WTC11 (cell line): ENCODE measurements around the gene SPDL1. TPM values are rescaled to one million over a fixed set of nuclear protein-coding genes. Genes with fewer than 3 reads are reported as not detected.

Experiments used
- ATAC-seq: fragments of 200-7000 bp; cut with Tn5 transposase; 2 replicates; pipeline ENCODE4 v1.10.0; 2021; ENCODE audit warnings: mild to moderate bottlenecking, moderate library complexity
- CTCF ChIA-PET: fragments of 300-600 bp; sonication (Branson Sonifier 250); formaldehyde crosslinking; loops from one replicate; lab custom pipeline; 2021; ENCODE audit warnings: antibody characterized with exemption; lab: Charles Lee
- POLR2A ChIA-PET: fragments of 350-600 bp; sonication (Branson Sonifier 250); formaldehyde crosslinking; loops from one replicate; lab custom pipeline; 2021; ENCODE audit warnings: antibody characterized with exemption; lab: Charles Lee
- DNase-seq: peaks from one replicate; pipeline ENCODE4 v3.0.0; 2021; ENCODE audit warnings: low spot score
- H3K27ac Mint-ChIP-seq: 2 replicates; pipeline ENCODE4 v1.8.0; 2021; ENCODE audit warnings: mixed read lengths
- H3K27me3 Mint-ChIP-seq: 2 replicates; pipeline ENCODE4 v1.8.0; 2021; ENCODE audit warnings: low read depth, mild to moderate bottlenecking, moderate library complexity, mixed read lengths
- H3K36me3 Mint-ChIP-seq: 2 replicates; pipeline ENCODE4 v1.8.0; 2021; ENCODE audit warnings: mixed read lengths
- H3K4me1 Mint-ChIP-seq: 2 replicates; pipeline ENCODE4 v1.8.0; 2022; ENCODE audit warnings: mixed read lengths
- H3K4me3 Mint-ChIP-seq: 2 replicates; pipeline ENCODE4 v1.8.0; 2021; ENCODE audit warnings: mild to moderate bottlenecking, moderate library complexity, mixed read lengths
- H3K9me3 Mint-ChIP-seq: 2 replicates; pipeline ENCODE4 v1.8.0; 2021; ENCODE audit warnings: mixed read lengths
- CBFB ChIP-seq: sonication (generic); formaldehyde crosslinking; IDR thresholded peaks from 2 replicates; pipeline ENCODE4 v1.8.1; 2022; ENCODE audit warnings: mild to moderate bottlenecking, low read depth, missing genetic modification reagents
- ELF4 ChIP-seq: sonication (generic); formaldehyde crosslinking; IDR thresholded peaks from 2 replicates; pipeline ENCODE4 v1.8.1; 2022; ENCODE audit warnings: low read depth, mild to moderate bottlenecking, moderate library complexity, missing genetic modification reagents
- GRHL2 ChIP-seq: fragments of 250-450 bp; sonication (Bioruptor Pico); IDR thresholded peaks from 2 replicates; pipeline ENCODE4 v1.8.0; 2022; ENCODE audit warnings: mild to moderate bottlenecking, moderate library complexity; ENCODE audit not compliant: insufficient replicate concordance, severe bottlenecking
- NR1H2 ChIP-seq: sonication (generic); formaldehyde crosslinking; IDR thresholded peaks from 2 replicates; pipeline ENCODE4 v1.9.0; 2021; ENCODE audit warnings: mild to moderate bottlenecking, moderate library complexity, missing genetic modification reagents
- NR3C1 ChIP-seq: sonication (generic); formaldehyde crosslinking; conservative IDR thresholded peaks from 2 replicates; pipeline ENCODE4 v1.8.1; 2023; ENCODE audit warnings: low read depth, mild to moderate bottlenecking, missing genetic modification reagents
- RORB ChIP-seq: fragments of 250-450 bp; sonication (Bioruptor Pico); IDR thresholded peaks from 2 replicates; pipeline ENCODE4 v1.9.0; 2021; ENCODE audit warnings: mild to moderate bottlenecking
- SP1 ChIP-seq: sonication (generic); formaldehyde crosslinking; conservative IDR thresholded peaks from 2 replicates; pipeline ENCODE4 v1.8.1; 2022; ENCODE audit warnings: missing genetic modification reagents
- ZNF396 ChIP-seq: fragments of 250-450 bp; sonication (Bioruptor Pico); IDR thresholded peaks from 2 replicates; pipeline ENCODE4 v1.8.0; 2021; ENCODE audit warnings: mild to moderate bottlenecking, moderate library complexity, borderline replicate concordance
- ZNF671 ChIP-seq: fragments of 250-450 bp; sonication (Bioruptor Pico); IDR thresholded peaks from 2 replicates; pipeline ENCODE4 v1.8.0; 2021; ENCODE audit warnings: mild to moderate bottlenecking
- total RNA-seq: library from RNA; stranded (reverse); gene quantifications from 3 replicates; pipeline ENCODE4 v1.2.3, GENCODE V29; 2021
- TF ChIP-seq, protein P1 (sequence below): sonication (generic); formaldehyde crosslinking; IDR thresholded peaks from 2 replicates; pipeline ENCODE4 v1.8.0; 2023; ENCODE audit warnings: missing genetic modification reagents
- TF ChIP-seq, protein P2 (sequence below): sonication (generic); formaldehyde crosslinking; IDR thresholded peaks from 2 replicates; pipeline ENCODE4 v1.8.1; 2023; ENCODE audit warnings: mild to moderate bottlenecking, missing genetic modification reagents
- TF ChIP-seq, protein P3 (sequence below): fragments of 250-450 bp; sonication (Bioruptor Pico); conservative IDR thresholded peaks from 2 replicates; pipeline ENCODE4 v1.9.0; 2021; ENCODE audit warnings: mild to moderate bottlenecking
- TF ChIP-seq, protein P4 (sequence below): sonication (generic); formaldehyde crosslinking; conservative IDR thresholded peaks from 2 replicates; pipeline ENCODE4 v1.8.1; 2023; ENCODE audit warnings: mild to moderate bottlenecking, low read depth, missing genetic modification reagents, moderate library complexity
- TF ChIP-seq, protein P5 (sequence below): fragments of 250-450 bp; sonication (Bioruptor Pico); IDR thresholded peaks from 2 replicates; pipeline ENCODE4 v1.9.0; 2021; ENCODE audit warnings: mild to moderate bottlenecking

Gene SPDL1
- total RNA-seq, 1 experiment from 2014 or later, result 35.1 TPM

DNA sequence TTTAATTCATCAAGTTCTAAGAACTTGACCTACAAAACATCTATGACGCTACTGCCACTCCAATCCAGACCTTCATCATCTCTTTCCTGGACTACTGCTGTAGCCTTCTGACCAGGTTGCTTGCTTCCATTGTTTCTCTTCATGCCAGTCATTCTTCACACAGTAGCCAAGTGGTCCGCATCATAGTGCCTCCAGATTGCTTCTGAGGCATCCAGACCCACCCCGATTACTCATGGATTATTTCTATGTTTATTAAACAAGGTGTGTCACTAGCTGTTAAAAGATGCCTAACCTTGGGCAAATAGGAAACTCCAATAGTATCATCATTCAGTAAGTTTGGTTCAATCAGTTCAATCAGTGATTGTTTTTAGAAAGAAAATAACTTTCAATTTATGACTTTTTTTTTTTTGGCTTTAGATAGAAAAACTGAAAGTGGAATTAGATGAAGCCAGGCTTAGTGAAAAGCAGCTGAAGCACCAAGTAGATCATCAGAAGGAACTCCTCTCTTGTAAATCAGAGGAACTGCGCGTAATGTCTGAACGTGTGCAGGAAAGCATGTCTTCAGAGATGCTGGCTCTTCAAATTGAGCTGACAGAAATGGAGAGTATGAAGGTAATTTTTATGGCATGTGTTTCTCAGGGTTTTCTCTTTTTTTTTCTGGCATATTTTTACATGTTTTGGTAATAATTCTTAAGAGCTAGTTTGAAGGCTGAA is 9.5 kb downstream of the SPDL1 start:
- H3K4me1 Mint-ChIP-seq, result no peaks in the 10 kb centered on the region
- ChIA-PET CTCF (no interaction called here), POLR2A (no interaction called here)
- no peaks in the 10 kb centered on the region for H3K27me3 Mint-ChIP-seq
- peaks cover 85% of the 10 kb centered on the region for H3K36me3 Mint-ChIP-seq
- ATAC-seq (no peak), DNase-seq (no peak)
- H3K4me3 Mint-ChIP-seq, result no peak overlapping the region
- TF ChIP-seq GRHL2, result no peak
- H3K9me3 Mint-ChIP-seq, result no peaks in the 10 kb centered on the region
- no peak overlapping the region for H3K27ac Mint-ChIP-seq

DNA sequence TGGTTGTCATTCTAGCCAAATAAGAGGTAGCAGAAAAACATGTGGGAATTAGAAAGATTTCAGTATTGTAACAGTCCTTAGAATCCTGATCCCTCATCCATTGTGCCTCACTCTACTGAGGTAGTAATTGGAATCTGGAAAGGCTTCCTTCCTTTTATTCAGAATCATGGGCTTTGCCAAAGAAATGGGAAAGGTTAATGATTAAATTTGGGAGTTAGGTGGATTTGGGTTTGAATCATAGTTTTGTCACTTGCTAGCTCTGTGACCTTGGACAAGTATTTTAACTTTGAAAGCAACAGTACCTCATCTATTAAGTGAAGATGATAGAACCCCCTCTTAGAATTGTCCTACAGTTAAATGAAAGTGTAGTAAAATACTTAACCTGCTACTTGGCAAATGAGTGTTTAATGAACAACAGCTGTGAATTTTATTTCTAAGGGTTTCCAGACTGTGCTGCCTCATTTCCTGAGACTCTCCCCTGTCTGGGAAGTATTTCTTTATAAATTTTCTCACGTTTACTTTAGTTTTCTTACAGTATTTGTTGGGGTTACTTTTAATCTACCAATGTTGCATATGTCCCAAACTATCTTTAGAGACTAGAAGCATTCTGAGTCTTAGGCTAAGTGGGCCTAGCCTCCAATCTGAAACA is 11.7 kb downstream of the SPDL1 start:
- Mint-ChIP-seq H3K9me3 (no peaks in the 10 kb centered on the region), H3K36me3 (peaks cover 85% of the 10 kb centered on the region), H3K27me3 (no peaks in the 10 kb centered on the region), H3K27ac (no peak overlapping the region), H3K4me1 (no peaks in the 10 kb centered on the region), H3K4me3 (no peak overlapping the region)
- DNase-seq (no peak), ATAC-seq (no peak)
- CTCF ChIA-PET, result interaction anchor here (1.6 kb wide), 1 partner anchor 385 kb away, joined by 4 read pairs; the partner anchor contains the start of gene INSYN2B
- TF ChIP-seq, protein P1, sequence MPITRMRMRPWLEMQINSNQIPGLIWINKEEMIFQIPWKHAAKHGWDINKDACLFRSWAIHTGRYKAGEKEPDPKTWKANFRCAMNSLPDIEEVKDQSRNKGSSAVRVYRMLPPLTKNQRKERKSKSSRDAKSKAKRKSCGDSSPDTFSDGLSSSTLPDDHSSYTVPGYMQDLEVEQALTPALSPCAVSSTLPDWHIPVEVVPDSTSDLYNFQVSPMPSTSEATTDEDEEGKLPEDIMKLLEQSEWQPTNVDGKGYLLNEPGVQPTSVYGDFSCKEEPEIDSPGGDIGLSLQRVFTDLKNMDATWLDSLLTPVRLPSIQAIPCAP (CRISPR knock-in tag), result no peak
- TF ChIP-seq RORB (CRISPR knock-in tag) (no peak), ZNF671 (CRISPR knock-in tag) (no peak), ELF4 (CRISPR knock-in tag) (no peak), NR3C1 (CRISPR knock-in tag) (no peak), CBFB (no peak), NR1H2 (no peak)
- TF ChIP-seq, protein P2, sequence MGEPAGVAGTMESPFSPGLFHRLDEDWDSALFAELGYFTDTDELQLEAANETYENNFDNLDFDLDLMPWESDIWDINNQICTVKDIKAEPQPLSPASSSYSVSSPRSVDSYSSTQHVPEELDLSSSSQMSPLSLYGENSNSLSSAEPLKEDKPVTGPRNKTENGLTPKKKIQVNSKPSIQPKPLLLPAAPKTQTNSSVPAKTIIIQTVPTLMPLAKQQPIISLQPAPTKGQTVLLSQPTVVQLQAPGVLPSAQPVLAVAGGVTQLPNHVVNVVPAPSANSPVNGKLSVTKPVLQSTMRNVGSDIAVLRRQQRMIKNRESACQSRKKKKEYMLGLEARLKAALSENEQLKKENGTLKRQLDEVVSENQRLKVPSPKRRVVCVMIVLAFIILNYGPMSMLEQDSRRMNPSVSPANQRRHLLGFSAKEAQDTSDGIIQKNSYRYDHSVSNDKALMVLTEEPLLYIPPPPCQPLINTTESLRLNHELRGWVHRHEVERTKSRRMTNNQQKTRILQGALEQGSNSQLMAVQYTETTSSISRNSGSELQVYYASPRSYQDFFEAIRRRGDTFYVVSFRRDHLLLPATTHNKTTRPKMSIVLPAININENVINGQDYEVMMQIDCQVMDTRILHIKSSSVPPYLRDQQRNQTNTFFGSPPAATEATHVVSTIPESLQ (CRISPR knock-in tag), result no peak
- TF ChIP-seq, protein P3, sequence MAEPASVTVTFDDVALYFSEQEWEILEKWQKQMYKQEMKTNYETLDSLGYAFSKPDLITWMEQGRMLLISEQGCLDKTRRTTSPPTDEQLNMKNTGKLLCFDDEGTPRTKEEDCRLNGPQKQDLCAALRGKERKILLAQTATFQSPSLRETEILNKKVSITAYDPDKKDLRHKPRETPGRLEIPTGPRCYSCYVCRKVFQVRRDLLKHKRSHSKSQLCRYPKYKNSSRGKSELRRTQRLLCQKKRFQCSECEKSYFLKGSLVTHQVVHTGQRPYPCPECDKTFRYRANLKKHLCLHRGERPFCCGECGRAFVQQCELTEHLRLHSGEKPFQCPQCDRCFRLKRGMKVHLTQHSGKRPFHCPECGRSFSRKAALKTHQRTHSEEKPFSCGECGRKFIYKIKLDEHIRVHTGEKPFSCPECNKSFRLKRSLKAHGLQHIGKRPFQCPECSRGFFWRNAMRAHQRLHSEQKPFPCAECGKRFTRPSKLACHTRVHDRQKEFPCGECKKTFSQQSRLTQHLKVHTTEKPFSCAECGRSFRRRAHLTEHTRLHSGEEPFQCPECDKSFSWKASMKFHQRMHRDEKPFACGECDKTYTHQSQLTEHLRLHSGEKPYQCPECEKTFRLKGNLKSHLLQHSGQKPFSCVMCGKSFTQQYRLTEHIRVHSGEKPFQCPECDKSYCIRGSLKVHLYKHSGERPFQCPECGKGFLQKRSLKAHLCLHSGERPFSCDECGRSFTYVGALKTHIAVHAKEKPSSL (CRISPR knock-in tag), result no peak
- TF ChIP-seq, protein P4, sequence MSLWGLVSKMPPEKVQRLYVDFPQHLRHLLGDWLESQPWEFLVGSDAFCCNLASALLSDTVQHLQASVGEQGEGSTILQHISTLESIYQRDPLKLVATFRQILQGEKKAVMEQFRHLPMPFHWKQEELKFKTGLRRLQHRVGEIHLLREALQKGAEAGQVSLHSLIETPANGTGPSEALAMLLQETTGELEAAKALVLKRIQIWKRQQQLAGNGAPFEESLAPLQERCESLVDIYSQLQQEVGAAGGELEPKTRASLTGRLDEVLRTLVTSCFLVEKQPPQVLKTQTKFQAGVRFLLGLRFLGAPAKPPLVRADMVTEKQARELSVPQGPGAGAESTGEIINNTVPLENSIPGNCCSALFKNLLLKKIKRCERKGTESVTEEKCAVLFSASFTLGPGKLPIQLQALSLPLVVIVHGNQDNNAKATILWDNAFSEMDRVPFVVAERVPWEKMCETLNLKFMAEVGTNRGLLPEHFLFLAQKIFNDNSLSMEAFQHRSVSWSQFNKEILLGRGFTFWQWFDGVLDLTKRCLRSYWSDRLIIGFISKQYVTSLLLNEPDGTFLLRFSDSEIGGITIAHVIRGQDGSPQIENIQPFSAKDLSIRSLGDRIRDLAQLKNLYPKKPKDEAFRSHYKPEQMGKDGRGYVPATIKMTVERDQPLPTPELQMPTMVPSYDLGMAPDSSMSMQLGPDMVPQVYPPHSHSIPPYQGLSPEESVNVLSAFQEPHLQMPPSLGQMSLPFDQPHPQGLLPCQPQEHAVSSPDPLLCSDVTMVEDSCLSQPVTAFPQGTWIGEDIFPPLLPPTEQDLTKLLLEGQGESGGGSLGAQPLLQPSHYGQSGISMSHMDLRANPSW, result no peak
- TF ChIP-seq, protein P5, sequence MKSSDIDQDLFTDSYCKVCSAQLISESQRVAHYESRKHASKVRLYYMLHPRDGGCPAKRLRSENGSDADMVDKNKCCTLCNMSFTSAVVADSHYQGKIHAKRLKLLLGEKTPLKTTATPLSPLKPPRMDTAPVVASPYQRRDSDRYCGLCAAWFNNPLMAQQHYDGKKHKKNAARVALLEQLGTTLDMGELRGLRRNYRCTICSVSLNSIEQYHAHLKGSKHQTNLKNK (CRISPR knock-in tag), result no peak
- POLR2A ChIA-PET, result no interaction called here

DNA sequence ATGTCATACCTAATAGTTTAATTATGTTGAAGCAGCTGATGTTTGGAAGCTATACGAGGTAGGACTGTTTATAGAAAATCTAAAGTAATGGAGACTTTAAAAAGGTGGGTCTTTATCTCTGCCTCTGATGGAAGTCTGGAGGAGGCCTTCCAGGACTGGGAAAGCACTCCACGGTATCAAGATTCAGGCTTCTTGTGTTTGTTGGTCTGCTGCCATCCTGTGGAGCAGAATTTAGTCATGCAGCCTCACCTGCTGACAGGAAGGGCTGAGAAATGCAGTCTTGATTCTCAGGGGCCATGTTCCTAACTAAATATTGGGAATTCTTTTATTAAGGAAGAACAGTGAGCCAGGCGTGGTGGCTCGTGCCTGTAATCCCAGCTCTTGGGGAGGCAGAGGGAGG is 15.9 kb downstream of the SPDL1 start:
- H3K4me1 Mint-ChIP-seq, result no peaks in the 10 kb centered on the region
- no peaks in the 10 kb centered on the region for H3K9me3 Mint-ChIP-seq
- no peak for DNase-seq
- TF ChIP-seq ZNF396 (CRISPR knock-in tag) (no peak), SP1 (CRISPR knock-in tag) (no peak)
- TF ChIP-seq, all 79 proteins: peak for 0
- POLR2A ChIA-PET, result no interaction called here
- no peak overlapping the region for H3K4me3 Mint-ChIP-seq
- no peak overlapping the region for H3K27ac Mint-ChIP-seq
- CTCF ChIA-PET, result no interaction called here
- peaks cover 84% of the 10 kb centered on the region for H3K36me3 Mint-ChIP-seq
- H3K27me3 Mint-ChIP-seq, result no peaks in the 10 kb centered on the region
- ATAC-seq, result no peak
